BJ (cell line): ENCODE measurements around the gene NCSTN. TPM values are rescaled to one million over a fixed set of nuclear protein-coding genes. Genes with fewer than 3 reads are reported as not detected.

Source experiments
- CTCF ChIA-PET: fragments of 350-600 bp; formaldehyde crosslinking; extraction: SDS; loops from one replicate; lab custom pipeline; 2021; ENCODE audit warnings: antibody characterized with exemption, inconsistent platforms; lab: Yijun Ruan, JAX
- POLR2A ChIA-PET: fragments of 300-600 bp; sonication (Branson Sonifier 250); formaldehyde crosslinking; extraction: SDS; loops from one replicate; lab custom pipeline; 2021; ENCODE audit warnings: antibody characterized with exemption; lab: Charles Lee
- DNase-seq: peaks from one replicate; pipeline ENCODE4 v3.0.0-alpha.2; 2011; ENCODE audit warnings: low read depth
- H3K27me3 ChIP-seq: 2 replicates; pipeline ENCODE4 v1.6.0; 2011; ENCODE audit warnings: low read length; ENCODE audit not compliant: control insufficient read depth, insufficient read depth
- H3K36me3 ChIP-seq: 2 replicates; pipeline ENCODE4 v1.5.1; 2011; ENCODE audit warnings: low read length; ENCODE audit not compliant: control insufficient read depth, insufficient read depth
- H3K4me3 ChIP-seq: 2 replicates; pipeline ENCODE4 v1.5.1; 2011; ENCODE audit warnings: low read depth, mild to moderate bottlenecking, control low read depth, low read length
- polyA plus RNA-seq: library from polyadenylated mRNA; depleted of rRNA; stranded (reverse); fragments of >200 nt; gene quantifications from 2 replicates; pipeline ENCODE4 v1.2.3, GENCODE V29; 2011
- TF ChIP-seq, protein P1 (sequence below): IDR thresholded peaks from 2 replicates; pipeline ENCODE4 v1.5.1; 2011; ENCODE audit warnings: low read depth, mild to moderate bottlenecking, control low read depth, inconsistent platforms, low read length, moderate library complexity; ENCODE audit not compliant: insufficient read depth

The NCSTN gene
- polyA plus RNA-seq, 1 experiment: 260 TPM

DNA sequence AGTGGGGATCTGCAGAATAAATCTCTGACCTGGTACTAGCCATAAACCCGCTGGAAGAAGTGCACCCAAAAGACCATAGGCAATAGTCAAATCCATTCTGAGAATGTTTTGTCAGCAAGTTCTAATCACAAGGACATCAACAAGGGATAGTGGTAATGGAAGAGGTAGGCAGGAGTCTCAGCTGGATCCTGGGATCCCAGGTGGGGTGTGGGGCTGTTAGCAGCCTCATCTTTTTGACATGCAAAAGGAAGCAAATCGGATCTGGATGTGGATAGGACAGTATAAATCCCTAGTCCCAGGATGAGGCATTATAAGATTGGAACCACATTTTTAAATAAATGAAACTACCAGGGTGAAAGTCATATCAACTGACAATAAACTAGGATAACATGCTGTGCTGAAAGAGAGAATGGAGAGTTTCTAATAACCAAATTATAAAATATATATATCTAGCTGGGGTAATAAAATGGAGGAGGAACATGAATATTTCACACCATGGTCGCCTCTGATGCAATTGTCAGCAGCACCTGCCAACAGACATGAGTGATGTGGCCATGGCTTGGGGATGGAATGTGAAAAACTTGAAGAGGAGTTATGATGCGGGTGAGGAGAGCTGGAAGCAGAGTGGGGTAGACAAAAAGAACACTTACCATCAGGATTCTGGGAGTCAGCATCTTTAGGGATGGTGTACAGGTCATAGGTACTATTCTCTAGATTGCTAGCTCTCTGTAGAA lies 34.6 kb upstream of the NCSTN start:
- no peak overlapping the region for H3K4me3 ChIP-seq
- POLR2A ChIA-PET: no interaction called here
- TF ChIP-seq, protein P1, sequence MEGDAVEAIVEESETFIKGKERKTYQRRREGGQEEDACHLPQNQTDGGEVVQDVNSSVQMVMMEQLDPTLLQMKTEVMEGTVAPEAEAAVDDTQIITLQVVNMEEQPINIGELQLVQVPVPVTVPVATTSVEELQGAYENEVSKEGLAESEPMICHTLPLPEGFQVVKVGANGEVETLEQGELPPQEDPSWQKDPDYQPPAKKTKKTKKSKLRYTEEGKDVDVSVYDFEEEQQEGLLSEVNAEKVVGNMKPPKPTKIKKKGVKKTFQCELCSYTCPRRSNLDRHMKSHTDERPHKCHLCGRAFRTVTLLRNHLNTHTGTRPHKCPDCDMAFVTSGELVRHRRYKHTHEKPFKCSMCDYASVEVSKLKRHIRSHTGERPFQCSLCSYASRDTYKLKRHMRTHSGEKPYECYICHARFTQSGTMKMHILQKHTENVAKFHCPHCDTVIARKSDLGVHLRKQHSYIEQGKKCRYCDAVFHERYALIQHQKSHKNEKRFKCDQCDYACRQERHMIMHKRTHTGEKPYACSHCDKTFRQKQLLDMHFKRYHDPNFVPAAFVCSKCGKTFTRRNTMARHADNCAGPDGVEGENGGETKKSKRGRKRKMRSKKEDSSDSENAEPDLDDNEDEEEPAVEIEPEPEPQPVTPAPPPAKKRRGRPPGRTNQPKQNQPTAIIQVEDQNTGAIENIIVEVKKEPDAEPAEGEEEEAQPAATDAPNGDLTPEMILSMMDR: no peak
- CTCF ChIA-PET: interaction anchor here (9.4 kb wide), 1 partner anchor 17 kb away, joined by 53 read pairs; no protein-coding TSS in a partner anchor
- no peaks in the 10 kb centered on the region for H3K27me3 ChIP-seq
- peaks cover 37% of the 10 kb centered on the region for H3K36me3 ChIP-seq
- no peak for DNase-seq

DNA sequence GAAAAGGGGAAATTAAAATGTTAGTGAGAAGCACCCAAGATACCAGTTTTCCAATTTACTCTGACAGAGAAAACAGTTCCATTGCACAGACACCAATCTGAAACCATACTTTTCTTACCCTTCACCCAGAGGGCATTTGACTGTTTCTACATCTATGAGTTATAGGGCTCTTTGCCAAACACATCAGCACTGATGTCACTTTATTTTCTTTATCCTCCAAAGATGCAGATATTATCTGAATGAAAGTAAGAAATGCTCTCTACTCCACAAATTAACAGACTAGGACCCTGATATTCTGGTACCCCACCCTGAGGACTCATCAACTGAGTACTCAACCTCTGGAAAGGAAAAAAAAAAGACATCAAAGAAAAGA lies 34.0 kb upstream of the NCSTN start:
- TF ChIP-seq, protein P1: no peak
- POLR2A ChIA-PET: no interaction called here
- Histone ChIP-seq H3K4me3 (no peak overlapping the region), H3K36me3 (peaks cover 38% of the 10 kb centered on the region), H3K27me3 (no peaks in the 10 kb centered on the region)
- no peak for DNase-seq
- CTCF ChIA-PET: interaction anchor here (9.4 kb wide), 1 partner anchor 18 kb away, joined by 53 read pairs; no protein-coding TSS in a partner anchor

DNA sequence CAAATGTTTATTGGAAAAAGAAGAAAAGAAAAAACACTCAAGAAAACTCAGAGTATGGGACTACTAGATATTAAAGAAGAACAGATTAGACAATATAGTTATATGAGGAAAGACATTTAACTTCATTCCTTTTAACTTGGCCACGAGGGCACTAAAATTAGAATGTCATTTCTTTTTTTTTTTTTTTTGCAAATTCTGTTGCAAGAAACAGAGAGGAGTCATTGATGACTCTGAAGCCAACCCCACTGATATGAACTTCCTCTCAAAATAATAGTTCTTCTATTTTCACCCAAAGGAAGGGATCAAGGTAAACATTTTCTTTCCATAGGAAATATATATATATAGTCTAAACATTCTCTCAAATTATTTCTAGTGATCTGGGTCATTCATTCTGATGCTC lies 33.6 kb upstream of the NCSTN start:
- TF ChIP-seq, protein P1: no peak
- Histone ChIP-seq H3K27me3 (no peaks in the 10 kb centered on the region), H3K4me3 (no peak overlapping the region), H3K36me3 (peaks cover 38% of the 10 kb centered on the region)
- DNase-seq: no peak
- ChIA-PET POLR2A (no interaction called here), CTCF (interaction anchor here (9.4 kb wide), 1 partner anchor 18 kb away, joined by 53 read pairs; no protein-coding TSS in a partner anchor)

DNA sequence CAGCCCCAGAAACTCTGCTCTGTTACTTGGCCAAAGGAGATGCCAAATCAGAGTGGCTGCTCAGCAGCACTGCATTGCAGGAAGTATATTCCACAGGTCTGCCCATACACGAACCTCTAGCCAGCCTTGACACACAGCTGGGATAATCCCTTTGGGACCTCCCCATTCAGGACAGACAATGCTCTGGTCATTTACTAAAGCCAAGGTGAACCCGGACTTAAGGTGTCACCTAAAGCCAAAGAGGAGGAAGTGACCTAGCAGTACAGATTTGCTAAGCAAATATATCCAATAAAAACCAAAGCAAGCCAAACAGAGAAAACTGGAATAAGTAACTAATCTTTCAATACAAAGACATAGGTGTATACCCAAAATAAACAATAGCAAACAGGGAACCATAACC lies 27.8 kb upstream of the NCSTN start:
- peaks cover 21% of the 10 kb centered on the region for H3K36me3 ChIP-seq
- TF ChIP-seq, protein P1: no peak
- H3K4me3 ChIP-seq: no peak overlapping the region
- POLR2A ChIA-PET: no interaction called here
- CTCF ChIA-PET: interaction anchor here (1.1 kb wide), 1 partner anchor 13 kb away, joined by 4 read pairs; no protein-coding TSS in a partner anchor
- DNase-seq: no peak
- no peaks in the 10 kb centered on the region for H3K27me3 ChIP-seq

DNA sequence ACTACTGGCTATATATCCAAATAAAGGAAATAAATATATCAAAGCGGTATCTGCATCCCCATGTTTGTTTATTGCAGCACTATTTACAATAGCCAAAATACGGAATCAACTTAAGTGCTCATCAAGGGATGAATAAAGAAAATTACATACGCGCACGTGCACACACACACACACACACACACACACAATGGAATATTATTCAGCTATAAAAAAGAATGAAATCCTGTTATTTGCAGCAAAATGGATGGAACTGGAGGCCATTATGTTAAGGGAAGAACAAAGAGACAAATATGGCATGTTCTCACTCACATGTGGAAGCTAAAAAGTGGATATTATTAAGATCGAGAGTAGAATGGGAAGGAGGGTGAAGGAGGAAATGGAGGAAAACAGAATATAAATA lies 20.4 kb upstream of the NCSTN start:
- ChIA-PET CTCF (no interaction called here), POLR2A (no interaction called here)
- TF ChIP-seq, protein P1: no peak
- DNase-seq: no peak
- Histone ChIP-seq H3K36me3 (peaks cover 17% of the 10 kb centered on the region), H3K27me3 (no peaks in the 10 kb centered on the region), H3K4me3 (no peak overlapping the region)
